ENCODE measurements around the gene HS3ST2.

The HS3ST2 gene

GRCh38 chr16:22864375-22864774, 50.4 kb downstream of the HS3ST2 start:
- no peak for TF ChIP-seq EZH2phosphoT487 (conservative IDR thresholded peaks at IDR 0.05; ENCODE audit: low read length)
- no peak for TF ChIP-seq CTCF (IDR thresholded peaks at IDR 0.05; ENCODE audit: insufficient read depth, low read length, poor library complexity, severe bottlenecking)
- H3K79me2 ChIP-seq (ENCODE audit: insufficient read depth, low read length), result no peaks in the 10 kb centered on the region
- H3F3A ChIP-seq (ENCODE audit: insufficient read depth), result no peaks in the 10 kb centered on the region
- no peak overlapping the region for H2AFZ ChIP-seq (ENCODE audit: low read depth, low read length, severe bottlenecking)
- no peak overlapping the region for H3K27ac ChIP-seq (ENCODE audit: low read depth, low read length)
- no peak overlapping the region for H3K9ac ChIP-seq (ENCODE audit: low read length)
- H3K4me3 ChIP-seq (ENCODE audit: insufficient read depth, low read length, poor library complexity, severe bottlenecking), result no peak overlapping the region
- no peaks in the 10 kb centered on the region for H3K9me2 ChIP-seq (replicated peaks; ENCODE audit: insufficient read depth, low read length)
- H4K20me1 ChIP-seq (ENCODE audit: low read depth, low read length), result no peaks in the 10 kb centered on the region
- no peak overlapping the region for H3K4me2 ChIP-seq (ENCODE audit: low read depth, low read length, poor library complexity, severe bottlenecking)
- no peaks in the 10 kb centered on the region for H3K27me3 ChIP-seq (ENCODE audit: low read length)
- no peaks in the 10 kb centered on the region for H3K36me3 ChIP-seq (ENCODE audit: low read length)
- H3K9me3 ChIP-seq (ENCODE audit: insufficient read depth, low read length), result no peaks in the 10 kb centered on the region

GRCh38 chr16:22868593-22869224, 54.7 kb downstream of the HS3ST2 start:
- Histone ChIP-seq H3K27me3 (ENCODE audit: low read length) (no peaks in the 10 kb centered on the region), H4K20me1 (ENCODE audit: low read depth, low read length) (no peaks in the 10 kb centered on the region), H3F3A (ENCODE audit: insufficient read depth) (no peaks in the 10 kb centered on the region), H3K79me2 (ENCODE audit: insufficient read depth, low read length) (no peaks in the 10 kb centered on the region), H2AFZ (ENCODE audit: low read depth, low read length, severe bottlenecking) (no peak overlapping the region), H3K36me3 (ENCODE audit: low read length) (no peaks in the 10 kb centered on the region), H3K4me3 (ENCODE audit: insufficient read depth, low read length, poor library complexity, severe bottlenecking) (no peak overlapping the region), H3K9ac (ENCODE audit: low read length) (no peak overlapping the region), H3K4me2 (ENCODE audit: low read depth, low read length, poor library complexity, severe bottlenecking) (no peak overlapping the region), H3K27ac (ENCODE audit: low read depth, low read length) (no peak overlapping the region), H3K9me2 (replicated peaks; ENCODE audit: insufficient read depth, low read length) (no peaks in the 10 kb centered on the region), H3K9me3 (ENCODE audit: insufficient read depth, low read length) (no peaks in the 10 kb centered on the region)
- no peak for TF ChIP-seq EZH2phosphoT487 (conservative IDR thresholded peaks at IDR 0.05; ENCODE audit: low read length)
- TF ChIP-seq CTCF (IDR thresholded peaks at IDR 0.05; ENCODE audit: insufficient read depth, low read length, poor library complexity, severe bottlenecking), result no peak

GRCh38 chr16:22871861-22872260, 57.9 kb downstream of the HS3ST2 start:
- no peak overlapping the region for H3K4me2 ChIP-seq (ENCODE audit: low read depth, low read length, poor library complexity, severe bottlenecking)
- H4K20me1 ChIP-seq (ENCODE audit: low read depth, low read length), result no peaks in the 10 kb centered on the region
- TF ChIP-seq EZH2phosphoT487 (conservative IDR thresholded peaks at IDR 0.05; ENCODE audit: low read length), result no peak
- TF ChIP-seq CTCF (IDR thresholded peaks at IDR 0.05; ENCODE audit: insufficient read depth, low read length, poor library complexity, severe bottlenecking), result no peak
- no peaks in the 10 kb centered on the region for H3K9me2 ChIP-seq (replicated peaks; ENCODE audit: insufficient read depth, low read length)
- no peaks in the 10 kb centered on the region for H3K36me3 ChIP-seq (ENCODE audit: low read length)
- no peaks in the 10 kb centered on the region for H3K9me3 ChIP-seq (ENCODE audit: insufficient read depth, low read length)
- no peak overlapping the region for H3K4me3 ChIP-seq (ENCODE audit: insufficient read depth, low read length, poor library complexity, severe bottlenecking)
- no peaks in the 10 kb centered on the region for H3K79me2 ChIP-seq (ENCODE audit: insufficient read depth, low read length)
- H3F3A ChIP-seq (ENCODE audit: insufficient read depth), result no peaks in the 10 kb centered on the region
- H3K27ac ChIP-seq (ENCODE audit: low read depth, low read length), result no peak overlapping the region
- no peaks in the 10 kb centered on the region for H3K27me3 ChIP-seq (ENCODE audit: low read length)
- H2AFZ ChIP-seq (ENCODE audit: low read depth, low read length, severe bottlenecking), result no peak overlapping the region
- H3K9ac ChIP-seq (ENCODE audit: low read length), result no peak overlapping the region
